Measurements from ENCODE around the gene CMSS1. TPM values are rescaled to one million over a fixed set of nuclear protein-coding genes. Genes with fewer than 3 reads are reported as not detected.

Gene CMSS1
- total RNA-seq, 1 donor from 2014 or later, result 35.7 TPM

- no peak for TF ChIP-seq CTCF (IDR thresholded peaks at IDR 0.05; ENCODE audit: unreplicated experiment)
- H3K36me3 Mint-ChIP-seq (ENCODE audit: insufficient read depth), result peaks cover 20% of the 10 kb centered on the region
- DNase-seq (ENCODE audit: low spot score, unreplicated experiment), result no peak
- no peak overlapping the region for H3K4me3 Mint-ChIP-seq (ENCODE audit: low read depth)
- peaks cover 2% of the 10 kb centered on the region for H3K4me1 Mint-ChIP-seq (ENCODE audit: low read depth)
- no peaks in the 10 kb centered on the region for H3K27me3 Mint-ChIP-seq
- peaks cover 7% of the 10 kb centered on the region for H3K9me3 Mint-ChIP-seq (ENCODE audit: low read depth)
- no peak overlapping the region for H3K27ac Mint-ChIP-seq
Observed at GRCh38 chr3:100150473-100150872, 332.8 kb downstream of the CMSS1 start.

- no peak overlapping the region for H3K4me3 Mint-ChIP-seq (ENCODE audit: low read depth)
- H3K36me3 Mint-ChIP-seq (ENCODE audit: insufficient read depth), result peaks cover 22% of the 10 kb centered on the region
- no peaks in the 10 kb centered on the region for H3K27me3 Mint-ChIP-seq
- no peak for DNase-seq (ENCODE audit: low spot score, unreplicated experiment)
- H3K9me3 Mint-ChIP-seq (ENCODE audit: low read depth), result peaks cover 9% of the 10 kb centered on the region
- peaks cover 2% of the 10 kb centered on the region for H3K4me1 Mint-ChIP-seq (ENCODE audit: low read depth)
- H3K27ac Mint-ChIP-seq, result peak overlapping the region; percentile 39
- no peak for TF ChIP-seq CTCF (IDR thresholded peaks at IDR 0.05; ENCODE audit: unreplicated experiment)
Observed at GRCh38 chr3:100151024-100151707, 333.5 kb downstream of the CMSS1 start.

- TF ChIP-seq CTCF (IDR thresholded peaks at IDR 0.05; ENCODE audit: unreplicated experiment), result no peak
- Mint-ChIP-seq H3K27ac (no peak overlapping the region), H3K36me3 (ENCODE audit: insufficient read depth) (peaks cover 24% of the 10 kb centered on the region), H3K4me1 (ENCODE audit: low read depth) (peaks cover 2% of the 10 kb centered on the region), H3K27me3 (no peaks in the 10 kb centered on the region), H3K9me3 (ENCODE audit: low read depth) (peaks cover 15% of the 10 kb centered on the region), H3K4me3 (ENCODE audit: low read depth) (no peak overlapping the region)
- no peak for DNase-seq (ENCODE audit: low spot score, unreplicated experiment)
Observed at GRCh38 chr3:100154171-100154570, 336.5 kb downstream of the CMSS1 start.

GRCh38 chr3:100155128-100155527 is 337.5 kb downstream of the CMSS1 start:
- Mint-ChIP-seq H3K27ac (no peak overlapping the region), H3K27me3 (no peaks in the 10 kb centered on the region), H3K4me1 (ENCODE audit: low read depth) (peaks cover 2% of the 10 kb centered on the region), H3K36me3 (ENCODE audit: insufficient read depth) (peaks cover 19% of the 10 kb centered on the region), H3K4me3 (ENCODE audit: low read depth) (no peak overlapping the region), H3K9me3 (ENCODE audit: low read depth) (peaks cover 15% of the 10 kb centered on the region)
- no peak for DNase-seq (ENCODE audit: low spot score, unreplicated experiment)
- no peak for TF ChIP-seq CTCF (IDR thresholded peaks at IDR 0.05; ENCODE audit: unreplicated experiment)

DNA sequence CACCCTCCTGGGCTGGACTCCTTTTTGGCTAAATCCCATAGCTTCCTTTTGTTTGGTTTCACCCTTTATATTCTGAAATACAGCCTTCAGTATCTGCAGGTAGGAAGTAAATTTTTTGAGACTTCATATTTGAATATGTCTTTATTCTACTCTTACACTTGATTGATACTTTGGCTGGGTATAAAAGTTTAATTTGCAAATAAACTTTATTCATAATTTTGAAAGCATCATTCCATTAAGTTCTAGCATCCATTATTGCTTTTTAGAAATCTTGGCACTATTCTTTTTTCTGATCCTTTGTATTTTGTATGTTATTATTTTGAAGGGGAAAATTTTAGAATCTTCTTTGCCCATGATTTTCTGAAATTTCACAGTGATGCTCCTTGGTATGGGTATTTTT is 337.9 kb downstream of the CMSS1 start:
- TF ChIP-seq CTCF (IDR thresholded peaks at IDR 0.05; ENCODE audit: unreplicated experiment), result no peak
- no peaks in the 10 kb centered on the region for H3K27me3 Mint-ChIP-seq
- peaks cover 15% of the 10 kb centered on the region for H3K9me3 Mint-ChIP-seq (ENCODE audit: low read depth)
- no peak overlapping the region for H3K27ac Mint-ChIP-seq
- H3K4me3 Mint-ChIP-seq (ENCODE audit: low read depth), result no peak overlapping the region
- peaks cover 2% of the 10 kb centered on the region for H3K4me1 Mint-ChIP-seq (ENCODE audit: low read depth)
- H3K36me3 Mint-ChIP-seq (ENCODE audit: insufficient read depth), result peaks cover 19% of the 10 kb centered on the region
- DNase-seq (ENCODE audit: low spot score, unreplicated experiment), result no peak

All from progenitor cell of endocrine pancreas (in vitro differentiated cells).